ENCODE results near the gene NRN1.
"Not testable (repeated sequence)": the region's sequence is repeated elsewhere in the genome, so short reads cannot be mapped to it uniquely, and the experiment has no call there.

The NRN1 gene, protein sequence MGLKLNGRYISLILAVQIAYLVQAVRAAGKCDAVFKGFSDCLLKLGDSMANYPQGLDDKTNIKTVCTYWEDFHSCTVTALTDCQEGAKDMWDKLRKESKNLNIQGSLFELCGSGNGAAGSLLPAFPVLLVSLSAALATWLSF

GRCh38 chr6:6006428-6007365 lies at the start of gene NRN1:
Gene NRN1, minus strand, starts transcription at chr6:6006925. Its CDS starts 176 bp downstream, at chr6:6006749.
- no peaks in the 10 kb centered on the region; the same call in 1 of the 2 replicates for H3K9me3 ChIP-seq (ENCODE audit: insufficient read depth, low read depth, low read length)
- peaks cover 91% of the 10 kb centered on the region for H3K27me3 ChIP-seq (ENCODE audit: insufficient read depth, low read length)
- no peak within 1 kb of the TSS for H3K27ac ChIP-seq (ENCODE audit: low read length)
- H3K4me1 ChIP-seq (ENCODE audit: insufficient read depth, low read length), result peaks cover 25% of the 10 kb centered on the region
- no peaks in the 10 kb centered on the region for H3K36me3 ChIP-seq (ENCODE audit: insufficient read depth, low read depth, low read length)
- H3K4me3 ChIP-seq (ENCODE audit: low read length), result peak within 1 kb of the TSS; percentile 63
- no peak within 1 kb of the TSS for H3K9ac ChIP-seq (ENCODE audit: low read depth, low read length)

- Histone ChIP-seq H3K36me3 (ENCODE audit: insufficient read depth, low read depth, low read length) (no peaks in the 10 kb centered on the region), H3K4me1 (ENCODE audit: insufficient read depth, low read length) (no peaks in the 10 kb centered on the region), H3K27me3 (ENCODE audit: insufficient read depth, low read length) (no peaks in the 10 kb centered on the region), H3K4me3 (ENCODE audit: low read length) (no peak overlapping the region), H3K9ac (ENCODE audit: low read depth, low read length) (no peak overlapping the region), H3K27ac (ENCODE audit: low read length) (no peak overlapping the region), H3K9me3 (ENCODE audit: insufficient read depth, low read depth, low read length) (peaks cover 4% of the 10 kb centered on the region; the same call in 1 of the 2 replicates)
These were observed 45.5 kb upstream of the NRN1 start for GRCh38 chr6:6052216-6052615.

DNA sequence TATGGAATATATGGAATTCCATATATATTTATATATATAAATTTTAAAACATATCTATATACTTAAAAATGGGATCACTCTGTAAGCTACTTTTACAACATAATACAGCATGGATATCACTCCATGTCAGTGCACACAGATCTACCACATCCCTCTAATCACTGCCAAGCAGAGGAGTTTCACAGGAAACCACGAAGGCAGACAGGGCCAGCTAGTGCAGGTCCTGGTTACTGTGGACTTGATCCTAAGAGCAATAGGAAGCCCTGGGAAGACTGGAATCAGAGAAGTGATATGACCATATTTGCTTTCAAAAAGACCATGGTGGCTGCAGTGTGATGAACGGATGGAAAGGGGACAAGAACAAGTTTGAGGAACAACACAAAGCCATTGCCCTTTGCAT lies 40.0 kb upstream of the NRN1 start:
- Histone ChIP-seq H3K27ac (ENCODE audit: low read length) (no peak overlapping the region), H3K9me3 (ENCODE audit: insufficient read depth, low read depth, low read length) (peaks cover 4% of the 10 kb centered on the region; the same call in 1 of the 2 replicates), H3K4me3 (ENCODE audit: low read length) (no peak overlapping the region), H3K36me3 (ENCODE audit: insufficient read depth, low read depth, low read length) (no peaks in the 10 kb centered on the region), H3K9ac (ENCODE audit: low read depth, low read length) (no peak overlapping the region), H3K4me1 (ENCODE audit: insufficient read depth, low read length) (no peaks in the 10 kb centered on the region), H3K27me3 (ENCODE audit: insufficient read depth, low read length) (no peaks in the 10 kb centered on the region)

- Histone ChIP-seq H3K27ac (ENCODE audit: low read length) (no peak overlapping the region), H3K4me1 (ENCODE audit: insufficient read depth, low read length) (no peaks in the 10 kb centered on the region), H3K36me3 (ENCODE audit: insufficient read depth, low read depth, low read length) (no peaks in the 10 kb centered on the region), H3K4me3 (ENCODE audit: low read length) (no peak overlapping the region), H3K27me3 (ENCODE audit: insufficient read depth, low read length) (no peaks in the 10 kb centered on the region), H3K9ac (ENCODE audit: low read depth, low read length) (no peak overlapping the region), H3K9me3 (ENCODE audit: insufficient read depth, low read depth, low read length) (no peaks in the 10 kb centered on the region)
These were observed 33.3 kb upstream of the NRN1 start for GRCh38 chr6:6039946-6040509.

DNA sequence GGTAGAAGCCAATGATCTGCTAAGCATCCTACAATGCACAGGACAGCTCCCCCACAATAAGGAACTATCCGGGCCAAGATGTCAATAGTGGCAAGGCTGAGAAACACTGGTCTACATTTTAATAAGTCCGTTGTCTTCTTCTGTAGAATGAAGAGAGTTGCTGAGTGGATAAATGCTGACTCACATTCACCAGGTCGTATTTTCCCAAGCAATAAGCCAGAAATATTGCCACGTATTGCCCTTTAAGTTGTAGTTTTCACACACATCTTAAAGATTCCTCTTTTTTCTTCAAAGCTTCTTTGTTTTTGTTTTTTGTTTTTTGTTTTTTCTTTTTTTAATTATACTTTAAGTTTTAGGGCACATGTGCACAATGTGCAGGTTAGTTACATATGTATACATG lies 30.5 kb upstream of the NRN1 start:
- Histone ChIP-seq H3K36me3 (ENCODE audit: insufficient read depth, low read depth, low read length) (no peaks in the 10 kb centered on the region), H3K4me3 (ENCODE audit: low read length) (no peak overlapping the region), H3K4me1 (ENCODE audit: insufficient read depth, low read length) (no peaks in the 10 kb centered on the region), H3K27me3 (ENCODE audit: insufficient read depth, low read length) (no peaks in the 10 kb centered on the region), H3K9ac (ENCODE audit: low read depth, low read length) (no peak overlapping the region), H3K9me3 (ENCODE audit: insufficient read depth, low read depth, low read length) (no peaks in the 10 kb centered on the region), H3K27ac (ENCODE audit: low read length) (no peak overlapping the region)

DNA sequence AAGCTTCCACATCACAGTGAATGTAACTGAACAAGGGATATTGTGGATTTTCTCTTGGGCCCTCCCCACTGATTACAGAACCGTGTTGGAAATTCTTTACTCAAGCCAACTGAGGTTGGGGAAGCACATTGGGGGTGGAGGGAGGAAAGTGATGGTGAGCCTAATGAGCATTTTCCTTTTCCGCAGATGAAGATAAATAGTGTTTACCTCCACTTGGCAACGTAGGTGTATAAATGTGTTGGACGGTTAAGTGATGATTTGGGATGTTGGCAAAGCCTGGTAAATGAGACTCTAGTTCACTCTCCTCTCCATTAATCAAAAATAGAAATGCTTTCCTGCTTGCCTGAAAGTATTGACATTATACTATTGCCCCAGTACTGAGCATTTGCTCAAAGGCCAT lies 27.1 kb upstream of the NRN1 start:
- H3K27me3 ChIP-seq (ENCODE audit: insufficient read depth, low read length), result no peaks in the 10 kb centered on the region

GRCh38 chr6:6026513-6027205 lies 19.9 kb upstream of the NRN1 start:
- Histone ChIP-seq H3K36me3 (ENCODE audit: insufficient read depth, low read depth, low read length) (no peaks in the 10 kb centered on the region), H3K27ac (ENCODE audit: low read length) (no peak overlapping the region), H3K27me3 (ENCODE audit: insufficient read depth, low read length) (no peaks in the 10 kb centered on the region), H3K4me1 (ENCODE audit: insufficient read depth, low read length) (no peaks in the 10 kb centered on the region), H3K9ac (ENCODE audit: low read depth, low read length) (no peak overlapping the region), H3K9me3 (ENCODE audit: insufficient read depth, low read depth, low read length) (no peaks in the 10 kb centered on the region), H3K4me3 (ENCODE audit: low read length) (no peak overlapping the region)

More for the DNA sequence above, 27.1 kb upstream of the NRN1 start:
- Histone ChIP-seq H3K9me3 (ENCODE audit: insufficient read depth, low read depth, low read length) (no peaks in the 10 kb centered on the region), H3K27ac (ENCODE audit: low read length) (no peak overlapping the region), H3K9ac (ENCODE audit: low read depth, low read length) (no peak overlapping the region), H3K4me3 (ENCODE audit: low read length) (no peak overlapping the region), H3K36me3 (ENCODE audit: insufficient read depth, low read depth, low read length) (no peaks in the 10 kb centered on the region), H3K4me1 (ENCODE audit: insufficient read depth, low read length) (no peaks in the 10 kb centered on the region)

GRCh38 chr6:6025736-6026135 lies 19.0 kb upstream of the NRN1 start:
- H3K27me3 ChIP-seq (ENCODE audit: insufficient read depth, low read length), result no peaks in the 10 kb centered on the region

GRCh38 chr6:6024220-6024619 lies 17.5 kb upstream of the NRN1 start:
- H3K4me1 ChIP-seq (ENCODE audit: insufficient read depth, low read length), result no peaks in the 10 kb centered on the region
- H3K27ac ChIP-seq (ENCODE audit: low read length), result no peak overlapping the region
- no peak overlapping the region for H3K4me3 ChIP-seq (ENCODE audit: low read length)
- no peaks in the 10 kb centered on the region for H3K9me3 ChIP-seq (ENCODE audit: insufficient read depth, low read depth, low read length)
- H3K36me3 ChIP-seq (ENCODE audit: insufficient read depth, low read depth, low read length), result no peaks in the 10 kb centered on the region
- H3K9ac ChIP-seq (ENCODE audit: low read depth, low read length), result no peak overlapping the region
- no peaks in the 10 kb centered on the region for H3K27me3 ChIP-seq (ENCODE audit: insufficient read depth, low read length)

More at GRCh38 chr6:6025736-6026135, 19.0 kb upstream of the NRN1 start:
- Histone ChIP-seq H3K36me3 (ENCODE audit: insufficient read depth, low read depth, low read length) (no peaks in the 10 kb centered on the region), H3K4me3 (ENCODE audit: low read length) (no peak overlapping the region), H3K9me3 (ENCODE audit: insufficient read depth, low read depth, low read length) (no peaks in the 10 kb centered on the region), H3K27ac (ENCODE audit: low read length) (no peak overlapping the region), H3K9ac (ENCODE audit: low read depth, low read length) (no peak overlapping the region), H3K4me1 (ENCODE audit: insufficient read depth, low read length) (no peaks in the 10 kb centered on the region)

- not testable (repeated sequence) for H3K4me1 ChIP-seq (ENCODE audit: insufficient read depth, low read length); H3K36me3 ChIP-seq (ENCODE audit: insufficient read depth, low read depth, low read length); H3K27me3 ChIP-seq (ENCODE audit: insufficient read depth, low read length); H3K4me3 ChIP-seq (ENCODE audit: low read length); H3K27ac ChIP-seq (ENCODE audit: low read length); H3K9me3 ChIP-seq (ENCODE audit: insufficient read depth, low read depth, low read length); H3K9ac ChIP-seq (ENCODE audit: low read depth, low read length)
These were observed 16.1 kb upstream of the NRN1 start for GRCh38 chr6:6022841-6023240.

GRCh38 chr6:6008648-6009421 lies 2.1 kb upstream of the NRN1 start:
- Histone ChIP-seq H3K9ac (ENCODE audit: low read depth, low read length) (peak overlapping the region; percentile 62; the same call in 1 of the 2 replicates), H3K4me1 (ENCODE audit: insufficient read depth, low read length) (peaks cover 20% of the 10 kb centered on the region), H3K9me3 (ENCODE audit: insufficient read depth, low read depth, low read length) (no peaks in the 10 kb centered on the region), H3K27me3 (ENCODE audit: insufficient read depth, low read length) (peaks cover 75% of the 10 kb centered on the region), H3K4me3 (ENCODE audit: low read length) (peak overlapping the region; percentile 63), H3K27ac (ENCODE audit: low read length) (no peak overlapping the region), H3K36me3 (ENCODE audit: insufficient read depth, low read depth, low read length) (no peaks in the 10 kb centered on the region)
